Fibroblast of mammary gland (primary cell): Measurements from ENCODE around the gene DLX2.
A peak's percentile ranks its signal among the peaks of the same experiment; 100 is the strongest.

Source experiments
- DNase-seq: peaks from one replicate; pipeline ENCODE4 v3.0.0-alpha.2; 2010; ENCODE audit warnings: low read depth
- H3K4me3 ChIP-seq: 2 replicates; pipeline ENCODE4 v1.5.1; 2011; ENCODE audit warnings: low read depth, mild to moderate bottlenecking, low read length, moderate library complexity; ENCODE audit not compliant: control insufficient read depth
- CTCF ChIP-seq: conservative IDR thresholded peaks from 2 replicates; pipeline ENCODE4 v1.5.1; 2011; ENCODE audit warnings: low read depth, low read length, inconsistent platforms; ENCODE audit not compliant: control insufficient read depth, insufficient read depth

Gene DLX2

DNA sequence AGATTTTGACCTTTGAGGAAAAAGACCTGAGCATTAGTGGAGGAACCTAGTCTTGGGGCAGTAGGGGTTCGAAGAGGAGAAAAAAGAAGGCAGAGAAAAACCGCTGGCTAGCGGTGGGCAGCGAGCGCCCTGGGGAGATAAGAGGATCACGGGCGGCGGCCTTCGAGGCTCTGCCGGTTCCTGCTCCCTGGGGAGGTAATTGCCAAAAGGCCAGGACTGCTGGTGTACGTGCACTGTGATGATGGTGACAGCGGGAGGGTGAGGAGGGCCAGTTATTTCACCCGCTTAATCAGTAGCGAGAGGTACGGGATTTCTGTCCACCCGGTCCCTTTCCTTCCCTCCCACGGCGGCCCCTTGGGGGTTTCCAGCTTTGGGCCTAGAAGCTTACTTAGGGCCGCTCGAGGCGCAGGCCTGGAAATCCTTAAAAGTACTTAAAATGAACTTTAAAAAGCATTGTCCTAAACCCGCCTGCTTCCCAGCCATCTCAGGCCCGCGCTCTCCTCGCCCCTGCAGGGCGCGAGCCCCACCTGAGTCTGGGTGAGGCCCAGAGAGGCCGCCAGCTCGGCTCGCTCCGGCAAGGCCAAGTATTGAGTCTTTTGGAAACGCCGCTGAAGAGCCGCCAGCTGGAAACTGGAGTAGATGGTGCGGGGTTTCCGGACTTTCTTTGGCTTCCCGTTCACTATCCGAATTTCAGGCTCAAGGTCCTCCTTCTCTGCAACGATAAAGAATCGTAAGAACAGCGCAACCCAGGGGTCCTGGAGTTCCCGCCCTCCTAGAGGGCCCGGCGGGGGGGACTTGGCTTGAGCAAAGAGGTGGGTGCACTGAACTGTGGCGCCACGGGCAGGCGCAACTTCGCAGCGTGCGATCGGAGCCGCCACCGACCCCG, 1.5 kb downstream of the DLX2 start:
- no peak for DNase-seq
- no peak for TF ChIP-seq CTCF
- peak overlapping the region; percentile 57 for H3K4me3 ChIP-seq

DNA sequence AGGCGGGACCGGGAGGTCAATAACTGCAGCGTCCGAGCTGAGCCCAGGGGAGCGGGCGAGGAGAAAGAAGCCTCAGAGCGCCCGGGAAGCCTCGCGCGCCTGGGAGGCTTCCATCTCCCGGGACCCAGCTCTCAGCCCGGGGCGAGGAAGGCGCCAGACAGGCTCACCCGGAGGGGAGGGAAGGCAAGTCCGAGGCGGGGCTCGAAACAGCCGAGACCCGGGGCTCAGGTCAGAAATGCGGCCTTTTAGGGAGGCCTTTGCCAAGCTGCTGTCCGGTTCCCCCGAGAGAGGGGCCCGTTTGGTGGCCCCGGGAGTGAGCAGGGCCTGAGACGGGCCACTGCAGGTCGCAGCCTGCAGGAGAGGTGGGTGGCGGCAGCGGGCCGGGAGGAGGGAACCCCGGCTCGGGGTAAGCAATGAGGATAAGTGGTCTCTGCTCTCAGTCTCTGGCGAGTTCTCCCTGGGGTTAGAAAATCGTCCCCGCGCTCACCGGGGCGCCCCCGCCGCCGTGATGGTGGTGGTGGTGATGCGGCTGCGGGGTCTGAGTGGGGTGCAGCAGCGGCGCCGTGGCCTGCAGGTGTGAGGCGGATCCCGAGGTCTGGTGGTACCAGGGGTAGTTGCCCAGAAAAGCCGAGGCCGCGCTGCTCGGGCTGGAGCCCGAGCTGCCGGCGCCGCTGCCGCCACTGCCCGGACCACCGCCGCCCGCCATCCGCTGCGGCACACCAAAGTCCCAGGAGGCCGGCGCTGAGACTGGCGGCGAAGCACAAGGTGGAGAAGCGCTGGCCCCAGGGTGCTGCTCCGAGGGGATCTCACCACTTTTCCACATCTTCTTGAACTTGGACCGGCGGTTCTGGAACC, 2.4 kb downstream of the DLX2 start:
- no peak for DNase-seq
- no peak overlapping the region for H3K4me3 ChIP-seq
- no peak for TF ChIP-seq CTCF

- H3K4me3 ChIP-seq = peak overlapping the region; percentile 47
- no peak for TF ChIP-seq CTCF
- DNase-seq = no peak
Measured at GRCh38 chr2:172099472-172100079, 3.1 kb downstream of the DLX2 start.

DNA sequence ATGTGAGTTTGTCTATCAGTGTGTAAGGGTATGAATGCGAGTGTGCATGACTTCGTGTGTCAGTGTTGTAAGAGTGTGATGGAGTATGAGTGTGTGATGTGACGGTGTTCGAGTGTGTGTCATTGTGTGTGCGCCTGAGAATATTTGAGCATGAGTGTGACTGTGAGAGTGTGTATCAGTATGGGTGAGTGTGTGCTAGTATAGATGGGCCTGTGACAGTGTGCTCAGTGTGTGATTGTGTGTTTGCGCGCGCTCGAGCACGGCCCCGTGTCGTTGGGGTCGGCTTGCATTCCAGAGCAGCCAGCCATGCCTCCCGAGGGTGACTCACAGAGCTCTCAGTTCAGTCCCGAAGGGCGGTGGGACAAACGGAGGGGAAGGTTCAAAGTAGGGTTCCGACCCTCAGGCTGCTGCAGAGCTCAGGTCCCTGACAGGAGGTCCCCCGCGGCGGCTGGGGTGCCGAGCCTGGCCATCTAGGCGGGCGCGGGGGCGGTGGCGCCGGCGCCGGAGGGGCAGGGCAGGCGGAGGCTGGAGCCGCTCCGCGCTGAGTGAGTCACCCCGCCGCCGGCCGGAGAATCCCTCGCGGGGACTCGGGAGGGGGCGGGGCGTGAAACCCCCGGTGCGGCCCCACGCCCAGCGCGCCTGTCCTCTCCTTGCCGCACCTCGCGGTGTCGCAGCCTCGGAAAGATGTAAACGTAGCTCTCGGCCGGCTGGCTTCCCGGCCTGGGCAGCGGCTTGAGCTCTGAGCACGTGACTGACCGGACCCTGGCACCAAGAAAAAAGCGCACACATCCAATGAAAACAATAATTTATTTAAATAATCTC, 3.8 kb downstream of the DLX2 start:
- DNase-seq = peak; percentile 61
- H3K4me3 ChIP-seq = peak overlapping the region; percentile 47
- TF ChIP-seq CTCF = no peak

DNA sequence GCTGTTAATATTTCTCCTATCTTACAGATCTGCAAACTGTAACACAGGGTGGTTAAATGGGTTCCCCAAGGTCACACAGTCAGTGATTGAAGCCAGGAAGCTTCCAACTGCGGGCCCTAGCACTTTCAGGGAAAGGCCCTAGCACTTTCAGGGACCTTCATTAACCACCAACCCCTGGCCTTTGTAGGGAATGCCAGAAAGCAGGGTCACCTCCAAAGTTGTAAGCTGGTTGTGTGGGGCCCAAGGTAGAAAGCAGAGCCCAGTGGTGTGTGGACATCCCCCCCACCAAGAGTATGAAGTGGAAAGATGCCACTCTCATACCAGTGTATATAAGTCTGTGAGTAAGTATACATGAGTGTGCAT, 4.4 kb downstream of the DLX2 start:
- DNase-seq = no peak
- H3K4me3 ChIP-seq = no peak overlapping the region
- no peak for TF ChIP-seq CTCF
